TTC549 (cell line): Measurements from ENCODE around the gene MAPK1.
"Not testable (repeated sequence)": the region's sequence is repeated elsewhere in the genome, so short reads cannot be mapped to it uniquely, and the experiment has no call there.

Experiments used
- FAIRE-seq: peaks from 2 replicates; lab custom pipeline; 2012; peaks lifted over from hg19 to GRCh38; lab: Jason Lieb, UNC

MAPK1 gene

DNA sequence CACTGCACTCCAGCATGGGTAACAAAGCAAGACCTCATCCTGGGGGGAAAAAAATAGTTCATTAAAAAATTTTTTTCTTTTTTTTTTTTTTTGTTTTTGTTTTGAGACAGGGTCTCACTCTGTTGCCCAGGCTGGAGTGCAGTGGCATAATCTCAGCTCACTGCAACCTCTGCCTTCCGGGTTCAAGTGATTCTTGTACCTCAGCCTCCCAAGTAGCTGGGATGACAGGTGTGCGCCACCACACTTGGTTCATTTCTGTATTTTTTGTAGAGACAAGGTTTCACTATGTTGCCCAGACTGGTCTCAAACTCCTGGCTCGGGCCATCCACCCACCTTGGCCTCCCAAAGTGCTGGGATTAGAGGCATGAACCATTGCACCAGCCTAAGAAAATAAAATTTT is 142.9 kb downstream of the MAPK1 start:
- not testable (repeated sequence) for FAIRE-seq

DNA sequence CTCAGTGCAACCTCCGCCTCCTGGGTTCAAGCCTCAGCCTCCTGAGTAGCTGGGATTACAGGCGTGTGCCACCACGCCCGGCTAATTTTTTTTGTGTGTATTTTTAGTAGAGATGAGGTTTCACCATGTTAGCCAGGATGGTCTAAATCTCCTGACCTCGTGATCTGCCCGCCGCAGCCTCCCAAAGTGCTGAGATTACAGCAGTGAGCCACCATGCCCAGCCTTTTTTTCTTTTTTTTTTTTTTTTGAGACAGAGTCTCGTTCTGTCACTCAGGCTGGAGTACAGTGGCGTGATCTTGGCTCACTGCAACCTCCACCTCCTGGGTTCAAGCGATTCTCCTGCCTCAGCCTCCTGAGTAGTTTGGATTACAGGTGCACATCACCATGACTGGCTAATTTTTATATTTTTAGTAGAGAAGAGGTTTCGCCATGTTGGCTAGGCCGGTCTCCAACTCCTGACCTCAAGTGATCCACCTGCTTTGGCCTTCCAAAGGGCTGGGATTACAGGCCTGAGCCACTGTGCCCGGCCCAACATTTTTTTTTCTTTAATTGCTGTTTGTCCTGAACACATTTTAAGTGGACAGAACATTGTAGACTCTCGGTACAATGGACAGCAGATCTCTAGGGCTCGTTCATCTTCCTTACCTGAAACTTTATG is 146.1 kb downstream of the MAPK1 start:
- FAIRE-seq, result not testable (repeated sequence)

DNA sequence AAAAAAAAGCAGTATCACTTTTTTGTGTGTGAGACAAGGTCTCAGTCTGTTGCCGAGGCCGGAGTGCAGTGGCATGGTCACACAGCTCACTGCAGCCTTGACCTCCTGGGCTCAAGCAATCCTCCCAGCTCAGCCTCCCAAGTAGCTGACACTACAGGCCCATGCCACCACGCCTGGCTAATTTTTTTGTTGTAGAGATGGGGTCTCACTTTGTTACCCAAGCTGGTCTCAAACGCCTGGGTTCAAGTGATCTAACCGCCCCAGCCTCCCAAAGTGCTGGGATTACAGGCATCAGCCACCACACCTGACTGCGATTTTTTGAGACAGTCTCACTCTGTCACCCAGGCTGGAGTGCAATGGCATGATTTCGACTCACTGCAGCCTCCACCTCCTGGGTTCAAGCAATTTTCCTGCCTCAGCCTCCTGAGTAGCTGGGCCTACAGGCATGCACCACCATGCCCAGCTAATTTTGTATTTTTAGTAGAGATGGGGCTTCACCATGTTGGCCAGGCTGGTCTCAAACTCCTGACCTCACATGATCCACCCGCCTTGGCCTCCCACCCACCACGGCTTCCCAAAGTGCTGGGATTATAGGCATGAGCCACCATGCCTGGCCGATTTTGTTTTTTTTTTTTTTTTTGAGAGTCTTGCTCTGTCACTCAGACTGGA is 147.1 kb downstream of the MAPK1 start:
- FAIRE-seq, result not testable (repeated sequence)

DNA sequence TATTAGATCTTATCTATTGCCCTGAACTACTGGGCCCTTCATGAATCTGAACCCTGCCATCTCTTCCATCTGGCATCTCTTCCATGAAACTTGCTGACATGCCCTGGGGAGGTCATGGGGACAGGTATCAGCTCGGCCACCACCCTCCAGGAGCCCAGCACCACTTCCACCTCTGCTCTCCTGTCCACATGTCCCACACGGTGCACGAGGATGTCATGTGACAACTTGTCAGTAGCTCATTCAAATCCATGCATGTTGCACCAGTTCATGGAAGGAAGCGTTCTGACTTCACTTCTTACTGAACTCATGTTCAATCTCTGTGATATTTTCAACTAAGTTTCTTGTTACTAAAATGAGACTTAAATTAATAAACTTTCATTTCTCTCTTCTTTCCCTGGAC is 148.4 kb downstream of the MAPK1 start:
- no peak for FAIRE-seq

DNA sequence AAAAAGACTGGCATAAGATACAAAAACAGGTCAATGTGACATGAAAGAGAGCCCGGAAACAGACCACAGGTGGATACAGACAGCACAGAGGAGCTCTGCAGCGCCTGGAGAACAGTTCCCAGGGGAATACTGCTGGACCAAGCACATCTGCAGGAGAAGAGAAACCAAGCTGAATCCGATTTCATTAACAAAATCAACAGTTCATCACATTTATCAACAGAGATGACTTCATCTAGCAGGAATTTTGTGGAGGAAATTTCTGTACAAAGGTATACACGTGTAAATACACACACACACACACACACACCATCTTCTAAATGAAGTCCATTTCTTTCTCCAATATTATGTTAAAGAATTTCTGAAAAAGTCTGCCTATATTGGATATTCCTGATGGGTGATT is 148.9 kb downstream of the MAPK1 start:
- no peak for FAIRE-seq

DNA sequence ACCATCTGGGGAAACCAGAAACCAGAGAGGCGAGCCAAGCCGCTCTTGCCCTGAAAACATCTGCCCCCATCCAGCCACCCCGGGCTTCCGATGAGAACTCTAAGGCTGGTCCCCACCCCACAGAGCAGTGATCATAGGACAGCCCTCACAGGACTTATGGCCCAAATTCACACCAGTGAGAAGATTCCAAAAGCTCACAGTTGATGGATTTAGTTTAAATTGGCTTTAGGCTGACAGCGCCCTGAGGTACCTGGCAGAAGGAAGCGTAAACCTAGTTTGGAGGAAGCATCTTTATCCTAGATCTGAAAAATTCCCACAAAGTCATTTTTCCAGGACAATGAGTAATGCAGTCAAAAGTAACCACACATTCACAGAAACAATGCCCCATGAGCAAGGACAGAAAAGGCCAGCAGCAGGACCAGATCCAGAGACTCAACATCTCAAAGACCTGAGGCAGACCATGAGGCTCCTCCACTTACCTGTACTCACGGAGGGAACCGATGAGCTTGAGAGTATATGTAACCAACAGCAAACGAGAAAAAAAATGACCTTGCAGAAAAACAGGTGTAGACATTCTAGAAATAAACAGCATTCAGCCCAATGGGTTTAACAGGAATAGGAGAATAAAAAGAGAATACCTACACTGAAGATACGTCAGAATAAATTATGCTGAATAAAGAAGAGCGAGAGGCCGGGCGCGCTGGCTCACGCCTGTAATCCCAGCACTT is 150.9 kb downstream of the MAPK1 start:
- FAIRE-seq, result not testable (repeated sequence)

DNA sequence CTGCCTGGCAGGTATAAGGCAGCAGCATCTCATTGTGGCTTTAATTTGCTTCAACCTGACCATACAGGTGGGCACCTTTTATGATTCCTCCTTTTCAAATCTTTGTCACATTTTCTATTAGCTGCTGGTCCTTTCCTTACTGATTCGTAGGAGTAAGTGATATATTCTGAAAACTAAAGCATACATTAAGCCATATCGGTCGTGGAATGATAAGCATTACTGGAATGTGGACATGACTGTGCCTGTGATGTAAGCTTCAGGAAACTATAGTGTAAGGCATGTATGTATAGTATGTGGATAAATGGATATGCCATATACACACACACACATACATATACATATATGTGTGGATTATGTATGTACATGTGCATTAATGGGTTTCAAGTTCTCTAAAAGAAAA is 152.7 kb downstream of the MAPK1 start:
- no peak for FAIRE-seq

DNA sequence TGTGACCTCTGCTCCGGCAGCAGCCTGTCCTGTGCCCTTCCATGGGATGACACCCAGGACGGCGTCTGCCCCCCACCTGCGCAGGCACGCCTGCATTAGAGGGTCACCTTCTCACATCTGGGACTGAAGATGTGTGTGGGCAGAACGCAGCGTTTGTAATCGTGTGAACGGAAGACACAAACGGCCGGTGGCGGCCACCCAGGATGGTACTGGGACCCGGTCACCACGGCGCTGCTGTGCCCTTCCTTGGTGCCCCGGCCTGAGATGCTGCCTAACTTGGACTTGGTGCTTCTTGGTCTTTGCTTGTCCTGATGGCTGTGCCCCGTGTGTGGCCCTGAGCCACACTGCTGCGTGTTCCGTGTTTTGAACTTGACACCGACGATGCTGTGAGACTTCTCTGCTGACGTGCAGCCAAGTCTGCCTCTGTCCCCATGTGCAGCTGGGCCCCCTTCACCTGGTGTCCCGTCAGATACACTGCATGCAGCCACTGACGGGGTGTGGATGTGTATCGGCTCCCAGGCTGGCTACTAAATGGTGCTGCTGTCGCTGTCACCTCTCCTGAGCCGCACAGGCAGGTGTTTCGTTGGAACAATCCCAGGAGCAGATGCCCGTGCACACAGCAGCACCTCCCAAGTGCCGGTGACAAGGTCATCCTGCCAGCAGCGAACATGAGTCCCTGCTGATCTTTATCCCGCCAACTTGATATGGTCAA is 153.2 kb downstream of the MAPK1 start:
- FAIRE-seq, result no peak

DNA sequence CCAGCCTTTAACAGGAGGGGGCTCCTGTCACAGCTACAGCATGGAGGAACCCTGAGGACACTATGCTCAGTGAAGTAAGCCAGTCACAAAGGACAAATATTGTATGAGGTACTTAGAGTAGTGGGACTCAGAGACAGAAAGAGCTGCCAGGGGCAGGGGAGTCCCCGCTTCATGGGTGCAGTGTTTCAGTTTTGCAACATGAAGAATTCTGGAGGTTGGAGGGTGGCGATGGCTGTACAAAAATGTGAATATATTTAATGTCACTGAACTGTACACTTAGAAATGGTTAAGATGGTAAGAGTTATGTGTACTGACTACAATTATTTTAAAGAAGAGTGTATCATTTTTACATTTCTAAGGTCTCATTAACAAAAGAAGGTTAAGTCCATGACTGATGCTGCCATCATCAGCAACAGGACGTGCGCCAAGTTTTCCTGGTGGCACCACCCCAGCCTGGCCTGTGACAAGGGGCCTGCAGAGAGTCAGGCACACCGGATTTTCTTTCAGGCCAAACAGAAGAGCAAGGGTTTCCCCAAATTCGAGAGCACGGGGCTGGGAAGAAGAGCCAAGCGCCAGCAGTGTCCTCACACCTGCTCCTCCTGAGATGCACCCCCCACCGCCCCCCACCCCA is 153.9 kb downstream of the MAPK1 start:
- FAIRE-seq, result no peak

DNA sequence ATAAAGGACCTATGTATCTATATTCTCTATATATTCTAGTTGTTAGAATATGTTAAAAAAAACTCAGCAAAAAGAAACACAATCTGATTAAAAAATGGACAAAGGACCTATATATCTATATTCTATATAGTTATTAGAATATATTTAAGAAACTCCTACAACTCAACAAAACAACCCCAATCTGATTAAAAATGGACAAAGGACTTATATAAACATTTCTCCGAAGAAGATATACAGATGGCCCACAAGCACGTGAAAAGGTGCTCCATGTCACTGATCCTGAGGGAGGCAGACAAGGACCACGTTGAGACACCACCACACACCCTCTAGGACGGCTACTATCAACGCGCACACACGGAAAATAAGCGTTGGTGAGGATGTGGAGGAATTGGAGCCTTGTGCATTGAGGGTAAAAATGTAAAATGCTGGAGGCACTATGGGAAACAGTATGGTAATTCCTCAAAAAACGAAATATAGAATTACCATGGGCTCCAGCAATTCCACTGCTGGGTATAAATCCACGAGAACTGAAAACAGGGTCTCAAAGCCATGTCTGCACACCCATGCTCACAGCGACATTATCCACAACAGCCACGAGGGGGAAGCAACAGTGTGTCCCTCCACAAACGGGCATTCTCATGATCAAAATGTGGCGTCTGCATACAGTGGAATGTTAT is 154.6 kb downstream of the MAPK1 start:
- FAIRE-seq, result no peak

DNA sequence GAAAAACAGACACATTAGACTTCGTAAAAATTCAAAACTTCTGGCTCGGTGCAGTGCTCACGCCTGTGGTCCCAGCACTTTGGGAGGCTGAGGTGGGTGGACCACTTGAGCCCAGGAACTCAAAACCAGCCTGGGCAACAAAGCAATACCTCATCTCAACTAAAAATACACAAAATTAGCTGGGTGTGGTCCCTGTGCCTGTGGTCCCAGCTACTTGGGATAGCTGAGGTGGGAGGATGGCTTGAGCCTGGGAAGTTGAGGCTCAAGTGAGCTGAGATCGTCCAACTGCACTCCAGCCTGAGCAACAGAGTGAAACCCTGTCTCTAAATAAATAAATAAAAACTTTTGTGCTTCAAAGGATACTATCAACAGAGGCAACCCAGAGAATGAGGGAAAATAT is 155.6 kb downstream of the MAPK1 start:
- FAIRE-seq, result no peak

DNA sequence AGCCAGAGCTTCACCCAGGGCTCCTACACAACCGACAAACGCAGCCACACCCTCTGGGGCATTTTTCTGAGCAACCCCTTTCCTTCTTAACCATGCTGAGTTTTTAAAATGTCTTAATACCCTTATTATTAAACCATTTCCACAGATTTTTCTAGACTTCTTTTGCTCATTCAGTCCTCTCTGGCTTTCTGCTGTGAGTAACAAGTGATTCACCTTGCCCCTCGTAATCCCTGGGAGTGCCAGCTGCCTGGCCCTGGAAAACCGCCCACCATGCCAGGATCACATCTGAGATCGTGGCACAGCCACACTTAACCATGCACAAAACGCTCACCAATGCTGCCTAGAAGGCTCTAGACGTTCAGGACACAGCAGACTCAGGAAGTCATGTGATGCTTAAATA is 157.3 kb downstream of the MAPK1 start:
- FAIRE-seq, result no peak

DNA sequence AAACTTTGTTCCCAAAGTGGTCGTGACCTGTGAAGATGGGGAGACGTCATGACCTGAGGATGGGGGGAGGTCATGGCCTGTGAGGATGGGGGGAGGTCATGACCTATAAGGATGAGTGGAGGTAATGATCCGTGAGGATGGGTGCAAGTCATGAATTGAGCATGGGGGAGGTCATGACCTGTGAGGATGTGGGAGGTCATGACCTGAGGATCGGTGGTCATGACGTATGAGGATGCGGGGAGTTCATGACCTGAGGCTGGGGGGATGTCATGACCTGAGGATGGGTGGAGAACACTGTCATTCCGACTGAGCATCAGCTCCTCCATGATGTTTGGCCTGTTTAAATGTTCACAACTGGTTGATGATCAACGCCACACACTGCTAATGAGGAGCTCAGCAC is 157.8 kb downstream of the MAPK1 start:
- FAIRE-seq, result no peak

DNA sequence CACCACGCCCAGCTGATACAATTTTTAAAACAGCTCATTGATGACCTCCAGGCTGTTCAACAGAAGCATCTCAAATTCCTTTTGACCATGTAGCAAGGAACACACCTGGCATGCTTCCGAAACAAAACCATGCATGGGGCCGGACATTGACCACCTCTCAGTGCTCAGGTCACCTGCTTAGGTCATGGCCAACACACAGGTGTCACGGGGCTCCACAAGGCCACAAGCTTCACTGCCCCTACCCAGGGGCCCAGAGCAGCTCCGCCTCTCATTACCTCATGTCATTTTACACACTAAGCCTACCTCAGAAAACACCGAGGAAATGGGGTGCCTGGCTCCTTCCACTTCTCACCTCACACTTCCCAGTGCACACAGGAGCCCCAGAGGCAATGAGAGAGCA is 158.5 kb downstream of the MAPK1 start:
- no peak for FAIRE-seq

DNA sequence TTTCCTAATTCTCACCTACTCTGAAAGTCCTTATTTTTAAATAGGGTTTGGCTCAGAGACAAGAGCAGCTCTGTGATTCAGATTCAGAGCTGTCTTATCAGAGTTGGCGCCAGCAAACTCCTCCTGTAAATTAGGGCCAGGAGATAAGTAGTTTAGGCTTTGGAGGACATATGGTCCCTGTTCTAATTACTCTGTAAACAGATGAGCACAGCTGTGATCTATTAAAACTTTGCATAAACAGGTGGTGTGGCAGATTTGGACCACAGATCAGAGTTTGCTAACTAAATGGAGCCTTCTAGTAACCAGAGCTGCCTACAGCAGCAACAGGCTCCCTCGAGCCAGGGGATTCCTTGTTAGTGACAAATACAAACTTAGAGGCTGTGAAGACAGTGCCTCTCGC is 159.8 kb downstream of the MAPK1 start:
- FAIRE-seq, result no peak
